Uterus (tissue), 2 donors: ENCODE data around the gene UPF1.

Source experiments
- POLR2A ChIP-seq, 2 donors: fragments of 450-650 bp; IDR thresholded peaks; one replicate each; pipeline ENCODE4 v1.6.1; 2016; ENCODE audit warnings: antibody characterized with exemption in 2 of 2, mild to moderate bottlenecking in 1 of 2, moderate library complexity in 1 of 2
- TF ChIP-seq, protein P1 (sequence below), 4 experiments: fragments of 200-600 bp in 2 of 4; fragments of 450-650 bp in 2 of 4; sonication (generic) in 2 of 4; IDR thresholded peaks; one replicate each; pipeline ENCODE4 v1.5.1; 2016 to 2019; ENCODE audit warnings: antibody characterized with exemption in 4 of 4, mild to moderate bottlenecking in 2 of 4, moderate library complexity in 1 of 4

DNA sequence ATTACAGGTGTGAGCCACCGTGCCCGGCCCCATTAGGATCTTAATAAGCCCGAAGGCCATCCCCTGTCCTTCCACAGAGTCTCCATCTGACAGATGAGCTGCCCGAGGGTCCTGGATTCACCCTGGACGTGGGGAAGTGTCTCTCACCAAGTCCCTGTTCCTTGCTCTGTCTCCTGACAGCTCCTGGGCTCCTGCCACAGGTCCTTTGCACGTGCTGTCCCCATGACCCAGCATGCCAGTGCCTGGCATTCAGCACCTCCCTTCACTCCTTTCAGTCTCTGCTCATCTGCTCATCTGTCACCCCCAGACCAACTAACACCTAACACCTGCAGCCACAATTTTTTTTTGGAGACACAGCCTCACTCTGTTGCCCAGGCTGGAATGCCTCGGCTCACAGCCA, 49.7 kb downstream of the UPF1 start:
- TF ChIP-seq, protein P1, sequence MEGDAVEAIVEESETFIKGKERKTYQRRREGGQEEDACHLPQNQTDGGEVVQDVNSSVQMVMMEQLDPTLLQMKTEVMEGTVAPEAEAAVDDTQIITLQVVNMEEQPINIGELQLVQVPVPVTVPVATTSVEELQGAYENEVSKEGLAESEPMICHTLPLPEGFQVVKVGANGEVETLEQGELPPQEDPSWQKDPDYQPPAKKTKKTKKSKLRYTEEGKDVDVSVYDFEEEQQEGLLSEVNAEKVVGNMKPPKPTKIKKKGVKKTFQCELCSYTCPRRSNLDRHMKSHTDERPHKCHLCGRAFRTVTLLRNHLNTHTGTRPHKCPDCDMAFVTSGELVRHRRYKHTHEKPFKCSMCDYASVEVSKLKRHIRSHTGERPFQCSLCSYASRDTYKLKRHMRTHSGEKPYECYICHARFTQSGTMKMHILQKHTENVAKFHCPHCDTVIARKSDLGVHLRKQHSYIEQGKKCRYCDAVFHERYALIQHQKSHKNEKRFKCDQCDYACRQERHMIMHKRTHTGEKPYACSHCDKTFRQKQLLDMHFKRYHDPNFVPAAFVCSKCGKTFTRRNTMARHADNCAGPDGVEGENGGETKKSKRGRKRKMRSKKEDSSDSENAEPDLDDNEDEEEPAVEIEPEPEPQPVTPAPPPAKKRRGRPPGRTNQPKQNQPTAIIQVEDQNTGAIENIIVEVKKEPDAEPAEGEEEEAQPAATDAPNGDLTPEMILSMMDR (IDR thresholded peaks at IDR 0.05), result no peak
- no peak for TF ChIP-seq POLR2A (IDR thresholded peaks at IDR 0.05)
